ENCODE measurements around the gene XNDC1N. TPM values are rescaled to one million over a fixed set of nuclear protein-coding genes. Genes with fewer than 3 reads are reported as not detected.
"Not testable (repeated sequence)": the region's sequence is repeated elsewhere in the genome, so short reads cannot be mapped to it uniquely, and the experiment has no call there.

Gene XNDC1N
- total RNA-seq, 1 donor from 2014 or later, result 2.7 TPM

DNA sequence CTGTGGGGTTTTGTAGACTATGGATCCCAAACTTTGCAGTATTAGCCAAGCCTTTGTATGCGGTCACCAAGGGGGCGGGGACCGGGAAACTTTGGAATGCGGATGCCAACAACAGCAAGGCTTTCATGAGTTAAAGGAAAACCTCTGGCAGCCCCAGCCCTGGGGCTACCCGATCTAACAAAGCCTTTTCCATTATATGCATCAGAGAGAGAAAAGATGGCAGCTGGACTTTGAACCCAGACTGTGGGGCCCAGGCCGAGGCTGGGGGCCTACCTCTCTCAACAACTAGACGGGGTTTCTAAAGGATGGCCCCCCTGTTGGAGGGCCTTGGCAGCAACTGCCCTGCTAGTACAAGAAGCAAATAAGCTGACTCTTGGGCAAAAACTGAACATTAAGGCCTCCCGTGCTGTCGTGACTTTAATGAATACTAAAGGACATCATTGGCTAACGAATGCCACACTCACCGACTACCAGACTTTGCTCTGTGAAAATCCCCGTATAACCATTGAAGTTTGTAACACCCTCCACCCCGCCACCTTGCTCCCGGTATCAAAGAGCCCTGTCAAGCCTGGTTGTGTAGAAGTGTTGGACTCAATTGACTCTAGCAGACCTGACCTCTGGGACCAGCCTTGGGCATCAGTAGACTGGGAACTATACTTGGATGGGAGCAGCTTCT lies 39.9 kb downstream of the XNDC1N start:
- ATAC-seq (ENCODE audit: poor library complexity); DNase-seq; intact Hi-C loops (cut with DNase I): not testable (repeated sequence)

DNA sequence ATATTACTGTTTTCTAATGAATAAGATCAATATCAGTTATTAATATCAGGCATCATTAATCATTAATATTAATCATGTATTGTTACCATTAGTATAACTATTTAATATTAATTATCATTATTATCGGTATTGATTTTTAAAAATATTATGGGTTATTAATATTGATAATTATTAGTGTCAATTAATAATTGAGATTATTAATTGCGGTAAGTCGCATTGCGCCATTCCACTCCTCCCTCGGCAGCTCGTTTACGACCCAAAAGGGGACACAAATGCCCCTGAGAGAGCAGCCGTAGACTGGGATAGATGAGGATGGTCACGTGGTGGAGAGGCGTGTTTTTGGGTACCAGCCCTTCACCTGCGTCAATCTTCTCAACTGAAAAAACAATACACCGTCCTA lies 42.6 kb downstream of the XNDC1N start:
- DNase-seq; ATAC-seq (ENCODE audit: poor library complexity); intact Hi-C loops (cut with DNase I): not testable (repeated sequence)

Other genes starting within 250 kb of the XNDC1N start
- not detected for gene DEFB108B, start 95.4 kb downstream of the XNDC1N start, total RNA-seq
- not detected for gene DEFB131B, start 50.1 kb downstream of the XNDC1N start, total RNA-seq
- 18.4 TPM for gene RNF121, start 452 bp upstream of the XNDC1N start, total RNA-seq
- gene IL18BP, start 70.3 kb upstream of the XNDC1N start, total RNA-seq, result 3.7 TPM
- gene NUMA1, start 151.9 kb upstream of the XNDC1N start, total RNA-seq, result 75.0 TPM
- gene LRRC51, start 152.3 kb upstream of the XNDC1N start, total RNA-seq, result 6.4 TPM
- gene LAMTOR1, start 174.7 kb upstream of the XNDC1N start, total RNA-seq, result 72.8 TPM
- not detected for gene TOMT, start 177.3 kb upstream of the XNDC1N start, total RNA-seq
- 43.5 TPM for gene ANAPC15, start 184.1 kb upstream of the XNDC1N start, total RNA-seq
- gene FOLR3, start 207.1 kb upstream of the XNDC1N start, total RNA-seq, result 1.8 TPM

Measured in Right ventricle myocardium superior (tissue), 1 donor.